HG03095 (cell line): ENCODE results near the gene SMAD9.
"Not testable (repeated sequence)": the region's sequence is repeated elsewhere in the genome, so short reads cannot be mapped to it uniquely, and the experiment has no call there.

Experiments used
- ATAC-seq: cut with Tn5 transposase; IDR thresholded peaks from one replicate; pipeline ENCODE4 v1.9.1; 2021; ENCODE audit warnings: moderate library complexity; ENCODE audit not compliant: unreplicated experiment

The SMAD9 gene

DNA sequence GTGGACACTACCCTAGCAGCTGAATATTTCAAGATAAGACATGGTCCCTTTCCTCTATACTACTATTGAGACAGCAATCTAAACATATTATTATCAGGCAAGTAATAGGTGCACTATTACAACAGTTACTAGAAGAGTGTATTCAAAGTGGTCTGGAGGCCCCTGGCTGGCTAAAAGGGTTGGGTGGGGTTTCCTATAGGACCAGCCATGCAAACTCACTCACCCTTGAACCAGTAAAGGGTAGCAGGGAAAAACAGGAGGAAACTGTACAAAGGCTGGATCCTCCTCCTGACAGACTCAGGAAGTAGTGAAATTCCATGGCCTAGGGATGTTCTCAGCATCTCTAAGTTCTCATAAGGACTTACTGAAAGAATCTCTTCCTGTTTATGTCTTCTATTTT is 7.7 kb downstream of the SMAD9 start:
- no peak for ATAC-seq

DNA sequence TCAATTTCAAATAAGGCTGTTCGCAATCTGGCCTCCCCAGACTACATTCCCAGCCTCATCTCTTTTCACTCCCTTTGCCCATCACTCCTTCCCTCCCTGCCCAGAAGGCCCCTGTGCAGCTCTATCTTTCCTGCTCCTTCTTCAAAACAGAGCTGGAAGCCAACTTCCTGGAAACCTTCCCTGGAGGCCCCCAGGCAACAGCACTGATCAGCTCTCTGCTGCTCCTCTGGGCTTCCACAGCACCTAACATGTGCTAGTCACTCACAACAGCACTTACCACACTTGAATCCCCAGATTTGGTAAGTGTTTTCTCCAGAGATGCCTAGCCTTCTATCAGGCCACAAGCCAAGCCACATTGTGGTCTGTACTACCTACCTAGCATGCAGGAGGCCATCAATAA is 9.5 kb downstream of the SMAD9 start:
- no peak for ATAC-seq

DNA sequence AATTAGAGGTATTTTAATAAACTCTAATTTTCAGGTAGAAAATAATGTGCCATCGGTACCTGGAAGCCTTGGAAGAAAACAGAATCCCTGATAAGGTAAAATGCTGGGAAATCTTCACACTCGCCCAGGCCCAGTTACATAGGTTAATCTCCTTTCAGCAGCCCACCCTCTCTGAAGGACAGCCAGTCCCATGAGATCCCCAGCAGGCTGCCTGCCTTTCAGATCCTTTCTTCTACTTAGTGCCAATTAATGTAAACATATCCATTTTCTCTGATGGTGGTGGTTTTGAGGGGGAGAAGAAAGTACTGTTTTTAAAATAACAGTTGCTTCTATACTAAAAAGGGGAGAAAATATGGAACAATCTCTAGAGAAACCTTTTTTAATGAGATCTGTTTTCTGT is 12.2 kb downstream of the SMAD9 start:
- ATAC-seq = no peak

DNA sequence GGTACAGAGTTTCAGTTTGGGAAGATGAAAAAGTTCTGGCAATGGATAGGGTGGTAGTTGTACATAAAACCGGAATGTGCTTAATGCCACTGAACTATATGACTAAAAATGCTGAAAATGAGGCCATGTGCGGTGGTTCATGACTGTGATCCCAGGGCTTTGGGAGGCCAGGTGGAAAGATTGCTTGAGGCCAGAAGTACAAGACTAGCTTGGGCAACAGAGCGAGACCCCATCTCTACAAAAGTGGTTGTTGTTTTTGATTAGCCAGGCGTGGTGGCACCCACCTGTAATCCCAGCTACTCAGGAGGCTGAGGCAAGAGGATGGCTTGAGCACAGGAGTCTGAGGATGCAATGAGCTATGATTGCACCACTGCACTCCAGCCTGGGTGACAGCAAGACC is 12.8 kb downstream of the SMAD9 start:
- ATAC-seq = no peak

DNA sequence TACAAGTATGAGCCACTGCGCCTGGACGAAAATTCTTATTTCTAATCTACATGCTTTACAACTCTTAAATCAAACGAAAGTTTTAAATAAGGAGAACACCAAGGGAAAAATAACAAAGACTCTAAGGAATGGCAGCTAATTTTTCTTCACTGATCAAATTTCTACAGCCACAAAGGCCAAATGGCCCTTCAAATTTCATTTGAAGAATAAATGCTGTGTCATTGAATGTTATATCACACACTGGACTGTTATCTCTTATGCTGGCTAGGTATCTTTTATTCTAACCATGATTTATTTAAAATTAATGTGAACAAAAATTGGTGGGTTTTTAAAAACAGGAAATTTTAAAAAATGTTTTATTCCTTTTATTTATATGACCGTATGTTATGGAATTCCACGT is 14.1 kb downstream of the SMAD9 start:
- no peak for ATAC-seq

DNA sequence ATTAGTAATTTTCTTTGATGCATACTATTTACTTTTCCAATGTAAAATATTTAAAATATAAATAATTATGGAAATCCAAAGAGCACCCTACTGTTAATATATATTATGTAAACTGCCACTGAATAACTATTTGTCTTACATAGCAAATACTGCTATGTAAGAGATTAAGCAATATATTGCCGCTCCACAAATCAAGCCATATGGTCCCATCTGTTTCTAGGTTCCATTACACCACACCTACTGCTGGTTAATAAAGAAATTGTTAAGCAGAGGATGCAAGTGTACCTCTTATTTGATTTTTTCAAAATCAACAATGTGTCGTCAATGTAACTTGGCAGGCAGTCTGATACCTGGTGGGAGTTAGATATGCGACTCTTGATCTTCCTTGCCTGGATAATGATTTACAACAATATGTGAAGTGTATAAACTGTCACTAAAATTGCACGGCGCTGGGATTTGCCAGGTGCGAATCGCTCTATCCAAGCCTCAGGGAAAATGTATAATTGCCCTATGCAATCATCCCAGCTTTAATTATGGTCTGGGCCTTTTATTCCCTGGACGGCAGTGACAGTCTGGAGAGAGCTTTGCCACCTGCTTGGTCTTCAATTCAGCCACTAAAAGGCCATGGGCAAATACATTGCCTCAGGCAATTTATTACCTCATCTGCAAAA is 16.0 kb downstream of the SMAD9 start:
- ATAC-seq = no peak

DNA sequence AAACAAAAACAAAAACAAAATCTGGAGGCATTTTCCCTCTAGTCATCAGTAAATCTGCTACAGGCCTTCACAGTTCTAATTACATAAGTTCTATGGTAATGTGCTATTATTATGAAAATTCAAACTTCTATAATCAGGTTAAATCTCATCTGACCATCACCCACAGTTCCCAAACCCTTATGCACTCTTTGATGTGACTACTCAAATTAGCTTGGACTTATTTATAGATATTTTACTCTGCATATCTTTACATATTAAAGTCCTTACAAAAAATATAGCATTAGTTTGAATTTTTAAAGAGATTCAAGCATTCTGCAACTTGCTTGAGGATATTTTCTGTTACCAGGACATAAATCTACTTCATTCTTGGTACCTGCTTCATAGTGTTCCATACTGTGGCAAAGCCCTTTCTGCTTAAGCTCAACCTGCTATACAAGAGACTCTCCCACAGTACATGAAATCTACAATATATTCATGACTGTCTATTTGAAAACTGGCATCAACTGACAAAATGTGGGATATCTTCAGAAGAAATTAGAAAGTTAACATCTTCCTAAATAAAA is 22.9 kb downstream of the SMAD9 start:
- ATAC-seq = no peak

DNA sequence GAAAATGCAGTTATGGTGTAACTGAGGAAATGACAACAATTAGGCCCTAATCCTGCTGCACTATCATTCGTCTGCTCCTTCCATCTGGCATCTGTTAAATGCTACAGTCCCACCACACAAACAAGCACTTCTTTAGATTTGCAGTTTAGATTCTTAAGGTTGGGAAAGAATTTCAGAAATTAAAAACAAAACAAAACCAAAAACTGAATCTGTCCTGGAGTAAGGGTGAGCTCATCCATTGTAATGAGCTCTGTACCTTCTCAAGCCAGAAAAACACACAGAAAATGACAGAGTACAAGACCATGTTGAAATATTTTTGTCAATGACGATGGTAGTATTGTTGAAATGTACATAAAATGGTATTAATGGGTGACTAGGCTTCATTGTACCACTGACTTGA is 28.3 kb downstream of the SMAD9 start:
- no peak for ATAC-seq

DNA sequence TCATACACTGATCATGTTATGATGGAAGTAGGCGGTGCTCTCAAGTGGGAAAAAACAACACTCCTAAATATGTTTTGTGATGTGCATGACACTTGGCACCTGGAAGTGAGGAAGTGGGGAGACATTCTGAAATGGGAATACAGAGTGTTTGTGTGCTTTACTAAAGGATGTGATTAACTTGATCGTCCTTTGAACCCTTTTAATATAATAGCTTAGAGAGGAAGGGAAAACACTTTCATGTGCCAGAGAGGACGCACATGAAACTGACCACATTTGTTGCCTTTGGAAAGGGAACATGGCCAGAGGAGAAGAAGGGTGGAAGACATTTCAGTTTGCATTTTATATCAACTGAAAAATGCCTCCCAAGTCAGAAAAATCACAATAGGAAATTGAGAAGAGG is 31.4 kb downstream of the SMAD9 start:
- no peak for ATAC-seq

DNA sequence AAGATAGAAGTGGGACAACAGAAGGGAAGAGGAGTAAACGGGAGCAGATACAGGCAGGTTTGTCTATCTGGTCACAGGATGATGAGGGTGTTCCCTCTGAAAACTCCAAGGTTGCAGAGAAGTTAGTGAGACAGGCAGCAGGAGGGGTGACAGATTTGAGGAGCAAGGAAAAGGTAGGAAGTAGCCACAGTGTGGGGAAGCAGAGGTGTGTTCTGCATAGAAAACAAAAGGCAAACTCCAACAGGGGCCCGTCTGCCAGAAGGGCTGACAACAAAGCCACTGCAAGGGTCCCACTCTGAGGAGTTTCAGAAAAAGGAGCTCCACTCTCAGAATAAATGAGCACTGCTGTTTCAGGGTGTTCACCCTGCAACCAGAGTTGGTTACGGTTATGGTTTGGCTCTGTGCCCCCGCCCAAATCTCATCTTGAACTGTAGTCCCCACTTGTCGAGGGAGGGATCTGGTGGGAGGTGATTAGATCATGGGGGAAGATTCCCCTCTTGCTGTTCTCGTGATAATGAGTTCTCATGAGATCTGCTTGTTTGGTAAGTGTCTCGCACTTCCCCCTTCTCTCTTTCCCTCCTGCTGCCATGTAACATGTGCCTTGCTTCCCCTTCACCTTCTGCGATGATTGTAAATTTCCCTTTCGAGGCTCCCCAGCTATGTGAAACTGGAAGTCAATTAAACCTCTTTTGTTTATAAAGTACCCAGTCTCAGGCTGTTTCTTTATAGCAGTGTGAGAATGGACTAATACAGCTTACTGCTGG is 32.1 kb downstream of the SMAD9 start:
- ATAC-seq = peak; percentile 54

DNA sequence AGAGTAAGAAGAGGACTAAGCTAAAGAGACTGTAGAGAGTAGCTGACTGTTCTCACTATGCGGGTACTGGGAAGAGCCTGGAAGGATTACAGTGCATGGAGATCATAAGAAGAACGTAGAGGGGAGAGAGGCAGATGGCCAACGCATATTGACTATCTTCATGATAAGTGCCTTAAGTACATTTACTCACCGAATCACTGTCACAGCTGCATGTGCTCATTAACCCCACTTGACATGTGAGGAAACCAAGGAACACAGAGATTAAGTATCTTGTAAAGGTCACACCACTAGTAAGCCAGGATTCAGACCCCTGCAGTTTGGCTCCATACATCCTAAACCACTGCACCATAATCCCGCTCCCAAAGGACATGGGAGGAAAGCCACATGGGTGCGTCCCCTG is 34.1 kb downstream of the SMAD9 start:
- no peak for ATAC-seq

DNA sequence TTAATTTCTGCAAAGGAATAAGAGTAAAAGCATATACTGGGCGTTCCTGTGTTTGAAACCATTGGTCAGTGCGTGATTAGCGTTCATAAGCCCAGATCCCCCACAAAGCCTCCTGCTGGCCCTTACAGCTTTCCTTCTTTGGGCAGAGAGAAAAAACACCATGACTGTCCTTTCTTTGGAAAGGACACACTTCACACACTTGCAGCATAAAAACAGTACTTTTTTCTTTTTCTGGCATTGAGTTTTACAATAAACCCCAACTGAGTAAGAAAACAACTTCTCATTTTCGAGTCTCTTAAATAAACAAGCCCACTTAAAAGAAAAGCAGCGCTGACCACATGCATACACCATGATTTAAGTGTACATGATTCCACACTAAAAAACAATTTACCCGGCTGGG is 35.8 kb downstream of the SMAD9 start:
- ATAC-seq = no peak

DNA sequence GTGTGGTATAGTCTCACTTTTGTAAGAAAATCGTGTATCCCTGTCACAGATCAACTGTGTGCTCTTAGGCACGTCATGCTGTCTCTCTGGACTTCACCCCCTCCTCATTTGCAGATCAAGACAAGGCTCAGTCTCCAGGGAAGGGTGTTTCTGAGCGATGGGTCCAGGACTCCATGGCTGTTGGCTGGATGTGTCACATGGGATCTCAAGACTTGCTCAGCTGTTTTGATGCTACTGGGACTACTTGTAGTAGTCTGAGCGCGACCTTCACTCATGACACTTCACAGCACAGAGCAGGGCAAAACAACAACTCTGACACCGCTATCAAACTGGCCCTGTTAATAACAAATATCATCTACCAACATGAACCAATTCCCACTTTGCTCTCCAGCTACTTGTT is 36.2 kb downstream of the SMAD9 start:
- ATAC-seq = no peak

DNA sequence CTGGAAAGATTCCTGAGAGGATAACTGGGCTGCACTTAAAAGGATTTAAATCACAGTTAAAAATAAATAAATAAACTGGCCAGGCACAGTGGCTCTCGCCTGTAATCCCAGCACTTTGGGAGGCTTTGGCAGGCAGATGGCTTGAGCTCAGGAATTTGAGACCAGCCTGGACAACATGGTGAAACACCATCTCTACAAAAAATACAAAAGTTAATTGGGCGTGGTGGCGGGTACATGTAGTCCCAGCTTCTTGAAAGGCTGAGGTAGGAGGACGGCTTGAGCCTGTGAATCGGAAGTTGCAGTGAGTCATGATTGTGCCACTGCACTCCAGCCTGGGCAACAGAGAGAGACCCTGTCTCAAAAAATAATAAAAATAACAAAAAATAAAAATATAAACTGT is 36.6 kb downstream of the SMAD9 start:
- not testable (repeated sequence) for ATAC-seq

DNA sequence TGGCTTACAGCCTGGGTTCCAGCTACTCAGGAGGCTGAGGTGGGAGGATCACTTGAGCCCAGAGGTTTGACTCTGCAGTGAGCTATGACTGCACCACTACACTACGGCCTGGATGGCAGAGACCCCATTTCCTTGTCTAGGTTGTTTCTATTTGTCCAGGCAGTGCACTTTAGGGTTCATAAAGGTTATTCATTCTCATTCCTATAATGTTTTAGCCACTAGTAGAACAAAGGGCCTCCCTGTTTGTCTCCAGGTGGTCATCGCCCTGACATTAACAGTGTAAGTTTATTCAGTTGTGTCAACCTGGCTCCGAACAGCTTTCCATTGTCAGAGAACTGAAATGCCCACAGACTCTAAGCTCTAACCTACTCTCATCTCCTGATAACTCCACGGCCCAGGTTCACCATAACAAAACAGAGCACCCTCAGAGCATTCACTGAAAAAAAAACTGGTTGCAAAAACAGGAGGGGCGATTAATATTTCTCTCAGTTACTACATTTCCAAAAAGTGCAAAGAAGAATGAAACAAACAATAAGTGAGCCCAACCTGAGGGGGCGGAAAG is 37.1 kb downstream of the SMAD9 start:
- ATAC-seq = no peak

DNA sequence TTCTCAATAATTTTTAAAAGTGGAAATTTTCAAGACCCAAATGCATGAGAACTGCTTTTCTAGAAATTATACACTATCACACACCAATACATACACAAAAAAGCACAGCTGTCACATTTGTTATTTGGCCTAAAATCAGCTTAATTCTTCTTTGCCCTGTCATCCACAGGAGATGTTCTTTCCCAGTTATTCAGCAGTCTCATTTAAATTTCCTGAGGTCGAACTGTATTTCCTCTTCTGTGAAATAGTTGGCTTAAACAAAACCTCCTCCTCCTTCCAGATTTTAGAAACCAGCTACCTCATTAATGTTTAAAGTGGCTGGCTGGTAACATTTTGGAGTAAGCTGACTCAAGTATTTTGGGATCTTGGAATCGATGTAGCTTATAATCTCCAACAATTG is 39.1 kb downstream of the SMAD9 start:
- no peak for ATAC-seq

DNA sequence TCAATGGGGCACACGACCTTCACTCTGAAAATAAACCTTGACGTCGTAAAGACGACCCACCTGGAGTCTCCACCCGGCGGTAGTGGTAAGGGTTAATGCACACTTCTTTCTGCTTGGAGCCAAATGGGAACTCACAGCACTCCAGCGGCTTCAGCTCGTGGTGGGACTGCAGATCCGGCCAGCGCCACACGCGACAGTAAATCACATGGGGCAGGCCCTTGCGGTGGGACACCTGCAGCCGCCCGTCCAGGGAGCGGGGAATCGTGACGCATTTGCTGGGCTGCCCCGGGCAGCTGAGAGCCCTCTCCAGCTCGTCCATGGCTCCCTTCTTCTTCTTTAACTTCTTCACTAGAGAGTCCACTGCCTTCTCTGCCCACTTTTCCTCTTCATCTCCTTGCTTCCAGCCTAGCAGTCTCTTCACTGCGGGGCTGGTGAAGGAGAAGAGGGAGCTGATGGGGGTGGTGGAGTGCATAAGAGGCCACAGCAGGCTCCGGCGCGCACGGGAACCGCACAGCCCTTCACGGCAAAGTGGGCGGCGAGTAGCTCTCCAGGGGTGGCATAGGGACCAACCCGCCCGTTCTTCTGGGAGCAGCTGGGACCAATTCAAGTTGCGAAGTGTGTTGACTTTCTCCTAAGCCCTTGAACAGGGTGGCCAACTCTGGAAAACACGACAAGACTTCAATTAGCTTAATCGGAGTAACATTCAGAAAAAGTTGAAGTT is 40.7 kb downstream of the SMAD9 start:
- ATAC-seq = no peak

DNA sequence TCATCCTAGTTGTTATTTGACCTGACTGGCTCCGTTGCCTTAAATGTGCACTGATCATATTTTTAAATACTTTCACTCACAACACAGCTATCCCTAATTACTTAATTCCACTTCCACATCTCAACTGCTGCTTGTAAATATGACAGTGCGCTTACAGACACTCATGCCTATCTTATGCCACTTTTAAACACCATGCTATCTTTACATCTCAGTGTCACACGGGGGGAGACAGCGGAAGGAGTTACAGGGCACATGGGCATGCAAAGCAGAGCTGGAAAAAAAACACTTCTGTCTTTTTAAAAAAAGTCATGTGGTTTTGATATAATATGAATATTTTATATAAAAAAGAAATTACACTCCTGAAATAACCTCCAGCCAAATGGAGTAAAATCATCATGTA is 44.1 kb downstream of the SMAD9 start:
- no peak for ATAC-seq

DNA sequence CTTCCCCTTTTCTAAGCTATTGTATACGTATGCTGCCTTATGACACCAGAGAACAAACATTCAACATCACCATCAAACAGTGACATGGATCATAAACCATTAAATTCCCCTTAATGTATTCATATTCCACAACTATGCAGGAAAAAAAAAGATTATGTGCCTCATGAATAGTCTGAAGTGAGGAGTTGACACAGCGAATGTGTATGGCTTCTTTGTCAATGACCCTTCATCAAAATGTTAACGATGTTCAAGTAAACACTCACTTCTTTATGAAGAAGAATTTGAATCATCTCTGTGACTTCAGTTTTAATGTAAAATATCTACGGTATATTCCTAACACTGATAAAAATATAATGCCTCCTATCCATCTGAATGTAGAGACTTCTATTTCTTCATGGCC is 44.6 kb downstream of the SMAD9 start:
- ATAC-seq = no peak

DNA sequence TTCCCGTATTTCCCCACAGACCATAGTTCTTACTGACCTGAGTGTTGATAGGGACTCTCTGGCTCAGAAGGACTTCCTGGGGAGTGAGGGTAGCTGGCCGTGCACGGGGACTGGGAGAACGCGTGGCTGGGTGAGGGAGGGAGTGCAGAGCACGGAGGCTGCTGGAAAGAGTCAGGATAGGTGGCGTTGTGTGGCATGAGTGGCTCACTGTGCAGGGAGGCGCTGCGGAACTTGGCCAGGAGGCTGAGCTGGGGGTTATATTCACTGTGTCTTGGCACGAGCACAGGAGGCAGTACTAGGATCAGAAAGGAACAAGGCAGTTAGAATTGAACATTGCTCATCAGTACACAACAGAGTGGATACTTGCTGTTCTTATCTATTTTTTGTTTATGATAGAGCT is 47.4 kb downstream of the SMAD9 start:
- ATAC-seq = no peak

DNA sequence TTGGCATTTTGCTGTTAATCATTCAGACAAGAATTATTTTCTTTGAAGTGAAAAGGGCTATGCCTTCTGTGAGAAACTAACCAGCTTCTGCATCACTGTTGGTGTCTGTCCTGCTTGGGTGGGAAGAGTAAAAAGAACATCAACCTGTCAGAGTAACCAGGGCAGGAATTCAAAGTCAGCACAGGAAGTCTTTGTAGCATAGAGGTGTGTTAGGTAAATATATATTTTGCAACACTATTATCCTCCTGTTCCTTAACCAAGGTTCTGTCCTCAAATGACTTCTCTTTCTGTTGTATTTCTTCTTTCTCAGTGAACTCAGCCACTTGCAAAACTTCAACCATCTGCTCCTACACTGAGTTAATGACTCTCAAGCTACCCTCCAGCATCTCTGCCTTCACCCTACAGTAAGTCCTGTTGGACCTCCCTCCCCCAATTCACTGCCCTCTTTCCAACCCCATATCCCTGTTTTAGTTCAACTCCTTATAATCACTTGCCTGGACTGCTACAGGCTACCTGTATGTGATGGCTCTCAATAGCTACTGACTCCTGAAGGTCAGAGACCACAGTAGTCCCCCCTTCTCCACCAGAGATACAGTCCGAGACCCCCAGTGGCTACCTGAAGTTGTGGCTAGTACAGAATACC is 49.9 kb downstream of the SMAD9 start:
- no peak for ATAC-seq
